WERI-Rb-1 (cell line): ENCODE results near the gene JMJD1C.

ENCODE experiments used
- DNase-seq: peaks from one replicate; pipeline ENCODE4 v3.0.0-alpha.2; 2020
- H3K27ac ChIP-seq: fragments of 250-450 bp; sonication (Bioruptor Pico); 2 replicates; pipeline ENCODE4 v1.5.1; 2020; ENCODE audit warnings: mild to moderate bottlenecking, moderate library complexity
- H3K27me3 ChIP-seq: fragments of 250-450 bp; sonication (Bioruptor Pico); 2 replicates; pipeline ENCODE4 v1.5.1; 2021; ENCODE audit warnings: mild to moderate bottlenecking, low read depth, moderate library complexity; ENCODE audit not compliant: insufficient read depth, severe bottlenecking
- H3K36me3 ChIP-seq: fragments of 250-450 bp; sonication (Bioruptor Pico); 2 replicates; pipeline ENCODE4 v1.5.1; 2020; ENCODE audit warnings: mild to moderate bottlenecking, moderate library complexity
- H3K4me3 ChIP-seq: 2 replicates; pipeline ENCODE4 v1.5.1; 2011; ENCODE audit warnings: low read depth, mild to moderate bottlenecking, control low read depth, low read length
- H3K9me3 ChIP-seq: fragments of 250-450 bp; sonication (Bioruptor Pico); 2 replicates; pipeline ENCODE4 v1.5.1; 2021; ENCODE audit warnings: mild to moderate bottlenecking, moderate library complexity; ENCODE audit not compliant: severe bottlenecking
- CTCF ChIP-seq: IDR thresholded peaks from 2 replicates; pipeline ENCODE4 v1.5.1; 2011; ENCODE audit warnings: low read depth, mild to moderate bottlenecking, control low read depth, inconsistent platforms, low read length

The JMJD1C gene

GRCh38 chr10:63368365-63368764 is 97.4 kb downstream of the JMJD1C start:
- Histone ChIP-seq H3K27me3 (no peaks in the 10 kb centered on the region), H3K4me3 (no peak overlapping the region), H3K27ac (no peak overlapping the region), H3K36me3 (no peaks in the 10 kb centered on the region; the same call in 1 of the 2 replicates), H3K9me3 (no peaks in the 10 kb centered on the region)
- DNase-seq: no peak
- TF ChIP-seq CTCF: no peak

GRCh38 chr10:63366933-63367332 is 98.8 kb downstream of the JMJD1C start:
- Histone ChIP-seq H3K36me3 (no peaks in the 10 kb centered on the region; the same call in 1 of the 2 replicates), H3K4me3 (no peak overlapping the region), H3K27me3 (no peaks in the 10 kb centered on the region), H3K27ac (no peak overlapping the region), H3K9me3 (no peaks in the 10 kb centered on the region)
- no peak for DNase-seq
- no peak for TF ChIP-seq CTCF

GRCh38 chr10:63365976-63366765 is 99.6 kb downstream of the JMJD1C start:
- H3K9me3 ChIP-seq: no peaks in the 10 kb centered on the region
- H3K36me3 ChIP-seq: no peaks in the 10 kb centered on the region; the same call in 1 of the 2 replicates
- no peak overlapping the region for H3K27ac ChIP-seq

GRCh38 chr10:63364918-63365317 is 100.9 kb downstream of the JMJD1C start:
- no peak for TF ChIP-seq CTCF
- DNase-seq: no peak
- Histone ChIP-seq H3K36me3 (no peaks in the 10 kb centered on the region; the same call in 1 of the 2 replicates), H3K27me3 (no peaks in the 10 kb centered on the region), H3K27ac (no peak overlapping the region), H3K9me3 (no peaks in the 10 kb centered on the region), H3K4me3 (no peak overlapping the region)

More at GRCh38 chr10:63365976-63366765, 99.6 kb downstream of the JMJD1C start:
- DNase-seq: no peak
- no peaks in the 10 kb centered on the region for H3K27me3 ChIP-seq
- H3K4me3 ChIP-seq: no peak overlapping the region
- no peak for TF ChIP-seq CTCF

- no peaks in the 10 kb centered on the region for H3K27me3 ChIP-seq
- TF ChIP-seq CTCF: no peak
Measured at GRCh38 chr10:63363951-63364350, 101.8 kb downstream of the JMJD1C start.

More at GRCh38 chr10:63363951-63364350, 101.8 kb downstream of the JMJD1C start:
- no peak for DNase-seq
- Histone ChIP-seq H3K36me3 (no peaks in the 10 kb centered on the region; the same call in 1 of the 2 replicates), H3K4me3 (no peak overlapping the region), H3K27ac (no peak overlapping the region), H3K9me3 (no peaks in the 10 kb centered on the region)
